Osteoblast (primary cell): ENCODE data around the gene XDH. TPM values are rescaled to one million over a fixed set of nuclear protein-coding genes. Genes with fewer than 3 reads are reported as not detected.

ENCODE experiments used
- DNase-seq: peaks from one replicate; pipeline ENCODE4 v3.0.0; 2011; ENCODE audit warnings: low spot score, mixed read lengths; ENCODE audit not compliant: insufficient read length; ENCODE audit errors: missing footprints
- H2AFZ ChIP-seq: 2 replicates; pipeline ENCODE4 v1.6.0; 2011; ENCODE audit warnings: mild to moderate bottlenecking, low read length
- H3K27ac ChIP-seq: 2 replicates; pipeline ENCODE4 v1.5.1; 2011; ENCODE audit warnings: mild to moderate bottlenecking, low read depth, low read length, moderate library complexity
- H3K27me3 ChIP-seq: 2 replicates; pipeline ENCODE4 v1.6.0; 2012; ENCODE audit warnings: mild to moderate bottlenecking, control low read depth, inconsistent platforms, low read length, moderate library complexity; ENCODE audit not compliant: insufficient read depth
- H3K36me3 ChIP-seq: 2 replicates; pipeline ENCODE4 v1.5.1; 2011; ENCODE audit warnings: mild to moderate bottlenecking, low read length, control low read depth, moderate library complexity; ENCODE audit not compliant: insufficient read depth
- H3K4me1 ChIP-seq: 2 replicates; pipeline ENCODE4 v1.5.1; 2011; ENCODE audit warnings: mild to moderate bottlenecking, low read length, control low read depth, moderate library complexity; ENCODE audit not compliant: insufficient read depth
- H3K4me2 ChIP-seq: 2 replicates; pipeline ENCODE4 v1.6.0; 2011; ENCODE audit warnings: mild to moderate bottlenecking, low read length; ENCODE audit not compliant: insufficient read depth
- H3K4me3 ChIP-seq: fragments of 200-600 bp; sonication (generic); 3 replicates; pipeline ENCODE4 v1.5.1; 2012; ENCODE audit warnings: mild to moderate bottlenecking, low read length, inconsistent platforms; ENCODE audit not compliant: insufficient read depth
- H3K79me2 ChIP-seq: 2 replicates; pipeline ENCODE4 v1.6.0; 2012; ENCODE audit warnings: mild to moderate bottlenecking, low read length, control low read depth, inconsistent platforms; ENCODE audit not compliant: insufficient read depth
- H3K9me3 ChIP-seq: 2 replicates; pipeline ENCODE4 v1.5.1; 2011; ENCODE audit warnings: low read depth, low read length, control low read depth
- H4K20me1 ChIP-seq: 2 replicates; pipeline ENCODE4 v1.6.0; 2012; ENCODE audit warnings: mild to moderate bottlenecking, low read length, control low read depth; ENCODE audit not compliant: insufficient read depth
- total RNA-seq: library from RNA; depleted of rRNA; stranded (reverse); fragments of >200 nt; gene quantifications from 2 replicates; pipeline ENCODE4 v1.2.3, GENCODE V29; 2012
- TF ChIP-seq, protein P1 (sequence below): IDR thresholded peaks from 2 replicates; pipeline ENCODE4 v1.5.1; 2011; ENCODE audit warnings: mild to moderate bottlenecking, low read depth, low read length, moderate library complexity; ENCODE audit errors: extremely low read depth

XDH gene
- total RNA-seq, 1 donor: under 0.01 TPM

DNA sequence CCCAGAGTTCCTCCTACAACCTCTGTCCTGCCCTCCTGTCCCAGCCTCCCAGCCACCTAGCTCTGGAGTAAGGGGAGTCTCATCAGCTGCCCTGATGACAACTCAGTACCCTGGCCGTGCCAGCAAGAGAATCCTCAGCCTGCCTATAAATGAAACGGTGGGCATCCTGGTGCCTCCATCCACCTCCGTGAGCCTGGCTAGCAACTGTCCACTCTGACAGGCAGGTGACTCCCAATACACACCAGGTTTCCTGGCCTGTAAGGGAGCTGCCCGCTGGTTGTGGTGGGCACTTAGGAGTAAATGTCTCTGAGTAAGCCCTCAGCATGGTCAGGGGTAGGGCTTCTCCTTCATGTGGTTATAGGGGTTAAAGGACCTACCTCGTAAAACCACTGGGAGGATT is 81.5 kb downstream of the XDH start:
- peaks cover 17% of the 10 kb centered on the region for H3K27me3 ChIP-seq
- H3K79me2 ChIP-seq: no peaks in the 10 kb centered on the region
- peaks cover 36% of the 10 kb centered on the region for H3K4me1 ChIP-seq
- TF ChIP-seq, protein P1, sequence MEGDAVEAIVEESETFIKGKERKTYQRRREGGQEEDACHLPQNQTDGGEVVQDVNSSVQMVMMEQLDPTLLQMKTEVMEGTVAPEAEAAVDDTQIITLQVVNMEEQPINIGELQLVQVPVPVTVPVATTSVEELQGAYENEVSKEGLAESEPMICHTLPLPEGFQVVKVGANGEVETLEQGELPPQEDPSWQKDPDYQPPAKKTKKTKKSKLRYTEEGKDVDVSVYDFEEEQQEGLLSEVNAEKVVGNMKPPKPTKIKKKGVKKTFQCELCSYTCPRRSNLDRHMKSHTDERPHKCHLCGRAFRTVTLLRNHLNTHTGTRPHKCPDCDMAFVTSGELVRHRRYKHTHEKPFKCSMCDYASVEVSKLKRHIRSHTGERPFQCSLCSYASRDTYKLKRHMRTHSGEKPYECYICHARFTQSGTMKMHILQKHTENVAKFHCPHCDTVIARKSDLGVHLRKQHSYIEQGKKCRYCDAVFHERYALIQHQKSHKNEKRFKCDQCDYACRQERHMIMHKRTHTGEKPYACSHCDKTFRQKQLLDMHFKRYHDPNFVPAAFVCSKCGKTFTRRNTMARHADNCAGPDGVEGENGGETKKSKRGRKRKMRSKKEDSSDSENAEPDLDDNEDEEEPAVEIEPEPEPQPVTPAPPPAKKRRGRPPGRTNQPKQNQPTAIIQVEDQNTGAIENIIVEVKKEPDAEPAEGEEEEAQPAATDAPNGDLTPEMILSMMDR: no peak
- no peaks in the 10 kb centered on the region for H4K20me1 ChIP-seq
- no peak overlapping the region for H2AFZ ChIP-seq
- no peak overlapping the region for H3K4me2 ChIP-seq
- no peak for DNase-seq
- H3K27ac ChIP-seq: no peak overlapping the region
- no peaks in the 10 kb centered on the region for H3K9me3 ChIP-seq
- no peak overlapping the region for H3K4me3 ChIP-seq
- no peaks in the 10 kb centered on the region for H3K36me3 ChIP-seq

DNA sequence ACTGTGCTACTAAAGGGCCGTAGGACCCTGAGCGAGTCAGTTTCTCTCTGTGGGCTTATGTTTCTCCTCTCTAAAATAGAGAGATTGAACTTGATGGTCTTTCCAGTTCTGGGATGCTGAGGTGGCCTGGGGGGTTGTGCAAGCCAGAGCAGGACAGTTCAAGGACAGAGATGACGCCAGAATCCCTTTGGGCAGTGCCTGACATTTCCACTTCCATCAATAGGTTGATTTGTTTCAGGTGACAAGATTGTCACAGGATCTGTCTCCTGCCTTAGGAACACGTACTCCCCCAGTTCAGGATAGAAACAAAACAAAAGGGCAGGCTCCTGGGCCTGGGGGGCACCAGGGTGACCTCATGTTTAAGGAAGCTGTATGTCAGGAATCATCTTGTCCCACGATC is 82.0 kb downstream of the XDH start:
- H3K36me3 ChIP-seq: no peaks in the 10 kb centered on the region
- H3K4me3 ChIP-seq: no peak overlapping the region
- peaks cover 19% of the 10 kb centered on the region for H3K27me3 ChIP-seq
- no peak for DNase-seq
- TF ChIP-seq, protein P1: no peak
- no peaks in the 10 kb centered on the region for H3K79me2 ChIP-seq
- no peak overlapping the region for H2AFZ ChIP-seq
- H3K27ac ChIP-seq: no peak overlapping the region
- no peaks in the 10 kb centered on the region for H3K9me3 ChIP-seq
- H3K4me1 ChIP-seq: peaks cover 31% of the 10 kb centered on the region
- no peaks in the 10 kb centered on the region for H4K20me1 ChIP-seq
- no peak overlapping the region for H3K4me2 ChIP-seq

GRCh38 chr2:31331156-31331555 is 83.4 kb downstream of the XDH start:
- Histone ChIP-seq H3K9me3 (no peaks in the 10 kb centered on the region), H3K27ac (no peak overlapping the region), H3K79me2 (no peaks in the 10 kb centered on the region), H3K4me1 (peaks cover 17% of the 10 kb centered on the region), H3K27me3 (peaks cover 21% of the 10 kb centered on the region), H2AFZ (no peak overlapping the region), H3K36me3 (no peaks in the 10 kb centered on the region), H3K4me2 (no peak overlapping the region), H4K20me1 (no peaks in the 10 kb centered on the region), H3K4me3 (no peak overlapping the region)
- TF ChIP-seq, protein P1: no peak
- no peak for DNase-seq

DNA sequence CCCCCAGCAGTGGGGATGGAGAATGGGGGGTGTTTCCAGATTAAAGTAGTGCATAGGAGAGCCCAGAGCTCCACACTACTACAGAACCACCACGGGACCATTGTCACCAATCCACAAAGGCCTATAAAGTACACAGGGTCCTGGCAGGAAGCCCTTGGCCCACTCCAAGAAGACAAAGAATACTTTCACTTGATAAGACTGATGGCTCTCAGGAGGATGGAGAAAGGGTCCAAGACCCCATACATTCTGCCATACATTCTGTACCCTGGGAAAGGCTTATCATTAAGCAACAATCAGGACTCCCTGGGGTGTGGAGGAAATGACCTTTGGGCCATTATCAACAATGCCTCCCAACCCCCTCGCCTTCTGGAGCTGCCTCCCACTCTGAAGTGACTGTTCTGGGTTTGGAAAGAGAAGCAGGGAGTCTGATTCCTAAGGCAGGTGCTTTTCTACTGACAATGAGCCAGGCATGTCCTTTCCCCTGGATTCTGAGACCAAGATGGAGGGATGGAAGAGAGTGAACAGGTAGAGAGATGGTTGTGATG is 85.4 kb downstream of the XDH start:
- Histone ChIP-seq H3K27ac (no peak overlapping the region), H2AFZ (no peak overlapping the region), H3K79me2 (no peaks in the 10 kb centered on the region), H3K4me2 (no peak overlapping the region), H4K20me1 (no peaks in the 10 kb centered on the region), H3K4me3 (no peak overlapping the region), H3K36me3 (no peaks in the 10 kb centered on the region), H3K9me3 (no peaks in the 10 kb centered on the region), H3K4me1 (peaks cover 5% of the 10 kb centered on the region), H3K27me3 (peaks cover 21% of the 10 kb centered on the region)
- DNase-seq: no peak
- TF ChIP-seq, protein P1: no peak
